HepG2 (cell line): ENCODE results near the gene AKAP8L. TPM values are rescaled to one million over a fixed set of nuclear protein-coding genes. Genes with fewer than 3 reads are reported as not detected.
A peak's percentile ranks its signal among the peaks of the same experiment; 100 is the strongest.

Experiments used
- ARHGAP35 ChIP-seq: sonication (generic); formaldehyde crosslinking; IDR thresholded peaks from 2 replicates; pipeline ENCODE4 v1.9.0; 2022; ENCODE audit warnings: mild to moderate bottlenecking, inconsistent platforms, moderate library complexity, missing genetic modification reagents, borderline replicate concordance
- ARNT ChIP-seq: fragments of 450-650 bp; IDR thresholded peaks from 2 replicates; pipeline ENCODE4 v1.6.1; 2017
- ATF1 ChIP-seq: IDR thresholded peaks from 2 replicates; pipeline ENCODE4 v1.6.1; 2016; ENCODE audit warnings: mild to moderate bottlenecking, control low read depth
- ATF7 ChIP-seq, 2 experiments: fragments of 450-650 bp in 1 of 2; sonication (generic) in 1 of 2; formaldehyde crosslinking in 1 of 2; IDR thresholded peaks; 2 replicates each; pipeline versions ENCODE4 v1.4.0 to v1.6.1; 2016 to 2020; ENCODE audit warnings: antibody characterized with exemption in 1 of 2, mild to moderate bottlenecking in 1 of 2, missing genetic modification reagents in 1 of 2
- CBFB ChIP-seq: sonication (generic); formaldehyde crosslinking; IDR thresholded peaks from 2 replicates; pipeline ENCODE4 v1.4.0; 2020; ENCODE audit warnings: missing genetic modification reagents
- NCOA5 ChIP-seq: sonication (generic); formaldehyde crosslinking; IDR thresholded peaks from 2 replicates; pipeline ENCODE4 v1.4.0; 2020; ENCODE audit warnings: missing genetic modification reagents
- PLSCR1 ChIP-seq: sonication (generic); formaldehyde crosslinking; IDR thresholded peaks from 2 replicates; pipeline ENCODE4 v1.5.0; 2020; ENCODE audit warnings: missing genetic modification reagents, mild to moderate bottlenecking, borderline replicate concordance
- PTBP1 ChIP-seq: fragments of 200-400 bp; formaldehyde crosslinking; IDR thresholded peaks from 2 replicates; pipeline ENCODE4 v1.6.1; 2018; ENCODE audit warnings: low read length, low read depth; ENCODE audit not compliant: poor library complexity, severe bottlenecking
- SKIL ChIP-seq: sonication (generic); formaldehyde crosslinking; IDR thresholded peaks from 2 replicates; pipeline ENCODE4 v1.8.0; 2022; ENCODE audit warnings: missing genetic modification reagents, mild to moderate bottlenecking, moderate library complexity, borderline replicate concordance
- SP2 ChIP-seq: sonication (generic); formaldehyde crosslinking; IDR thresholded peaks from 2 replicates; pipeline ENCODE4 v1.5.1; 2020; ENCODE audit warnings: mild to moderate bottlenecking, missing genetic modification reagents
- ZNF121 ChIP-seq: sonication (generic); formaldehyde crosslinking; IDR thresholded peaks from 2 replicates; pipeline ENCODE4 v1.5.0; 2020; ENCODE audit warnings: mild to moderate bottlenecking, missing genetic modification reagents
- ZNF276 ChIP-seq: sonication (generic); formaldehyde crosslinking; IDR thresholded peaks from 2 replicates; pipeline ENCODE4 v1.4.0; 2020; ENCODE audit warnings: mild to moderate bottlenecking, low read depth, missing genetic modification reagents
- ZNF740 ChIP-seq: sonication (generic); formaldehyde crosslinking; IDR thresholded peaks from 2 replicates; pipeline ENCODE4 v1.4.0; 2020; ENCODE audit warnings: missing genetic modification reagents
- ZNF841 ChIP-seq: sonication (generic); formaldehyde crosslinking; IDR thresholded peaks from 2 replicates; pipeline ENCODE4 v1.8.1; 2023; ENCODE audit warnings: missing genetic modification reagents, borderline replicate concordance
- ZSCAN30 ChIP-seq: sonication (generic); formaldehyde crosslinking; IDR thresholded peaks from 2 replicates; pipeline ENCODE4 v1.5.0; 2020; ENCODE audit warnings: mild to moderate bottlenecking, missing genetic modification reagents
- polyA plus RNA-seq, 8 experiments: library from polyadenylated mRNA; depleted of rRNA in 3 of 8; stranded (reverse) in 7 of 8; unstranded in 1 of 8; fragments of >200 nt; fragmentation: Illumina TruSeq in 4 of 8; extraction: Trizol in 4 of 8; gene quantifications; 2 replicates each; pipeline versions ENCODE4 v1.2.1 to v1.2.3, GENCODE V29; 2011 to 2016; ENCODE audit warnings: low read depth in 4 of 8, missing spikeins in 1 of 8, mixed read lengths in 1 of 8; ENCODE audit not compliant: insufficient read depth in 1 of 8
- total RNA-seq, 5 experiments: library from RNA; depleted of rRNA; stranded (reverse); fragments of >200 nt; fragmentation: Illumina TruSeq; extraction: Trizol; gene quantifications; 2 replicates each; pipeline ENCODE4 v1.2.3, GENCODE V29; 2016; ENCODE audit warnings: low read depth in 1 of 5
- TF ChIP-seq, protein P1 (sequence below): sonication (generic); formaldehyde crosslinking; IDR thresholded peaks from 2 replicates; pipeline ENCODE4 v1.4.0; 2020; ENCODE audit warnings: missing genetic modification reagents
- TF ChIP-seq, protein P2 (sequence below): sonication (generic); formaldehyde crosslinking; IDR thresholded peaks from 2 replicates; pipeline ENCODE4 v1.4.0; 2020; ENCODE audit warnings: mild to moderate bottlenecking, missing genetic modification reagents
- TF ChIP-seq, protein P3 (sequence below): sonication (generic); formaldehyde crosslinking; IDR thresholded peaks from 2 replicates; pipeline ENCODE4 v1.8.1; 2023; ENCODE audit warnings: missing genetic modification reagents, mild to moderate bottlenecking, borderline replicate concordance

The AKAP8L gene
- total and polyA plus RNA-seq, 2 of the 13 experiments (the other 11 are each of a cell fraction or from before 2014, with no cell fraction given): 48.2 to 49.6 TPM

- no peak for TF ChIP-seq PTBP1
- TF ChIP-seq ATF1 (CRISPR knock-in tag): no peak
- TF ChIP-seq, protein P1, sequence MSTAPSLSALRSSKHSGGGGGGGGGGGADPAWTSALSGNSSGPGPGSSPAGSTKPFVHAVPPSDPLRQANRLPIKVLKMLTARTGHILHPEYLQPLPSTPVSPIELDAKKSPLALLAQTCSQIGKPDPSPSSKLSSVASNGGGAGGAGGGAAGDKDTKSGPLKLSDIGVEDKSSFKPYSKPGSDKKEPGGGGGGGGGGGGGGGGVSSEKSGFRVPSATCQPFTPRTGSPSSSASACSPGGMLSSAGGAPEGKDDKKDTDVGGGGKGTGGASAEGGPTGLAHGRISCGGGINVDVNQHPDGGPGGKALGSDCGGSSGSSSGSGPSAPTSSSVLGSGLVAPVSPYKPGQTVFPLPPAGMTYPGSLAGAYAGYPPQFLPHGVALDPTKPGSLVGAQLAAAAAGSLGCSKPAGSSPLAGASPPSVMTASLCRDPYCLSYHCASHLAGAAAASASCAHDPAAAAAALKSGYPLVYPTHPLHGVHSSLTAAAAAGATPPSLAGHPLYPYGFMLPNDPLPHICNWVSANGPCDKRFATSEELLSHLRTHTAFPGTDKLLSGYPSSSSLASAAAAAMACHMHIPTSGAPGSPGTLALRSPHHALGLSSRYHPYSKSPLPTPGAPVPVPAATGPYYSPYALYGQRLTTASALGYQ (CRISPR knock-in tag): no peak
- no peak for TF ChIP-seq ZSCAN30 (CRISPR knock-in tag)
- no peak for TF ChIP-seq PLSCR1 (CRISPR knock-in tag)
- TF ChIP-seq, protein P2, sequence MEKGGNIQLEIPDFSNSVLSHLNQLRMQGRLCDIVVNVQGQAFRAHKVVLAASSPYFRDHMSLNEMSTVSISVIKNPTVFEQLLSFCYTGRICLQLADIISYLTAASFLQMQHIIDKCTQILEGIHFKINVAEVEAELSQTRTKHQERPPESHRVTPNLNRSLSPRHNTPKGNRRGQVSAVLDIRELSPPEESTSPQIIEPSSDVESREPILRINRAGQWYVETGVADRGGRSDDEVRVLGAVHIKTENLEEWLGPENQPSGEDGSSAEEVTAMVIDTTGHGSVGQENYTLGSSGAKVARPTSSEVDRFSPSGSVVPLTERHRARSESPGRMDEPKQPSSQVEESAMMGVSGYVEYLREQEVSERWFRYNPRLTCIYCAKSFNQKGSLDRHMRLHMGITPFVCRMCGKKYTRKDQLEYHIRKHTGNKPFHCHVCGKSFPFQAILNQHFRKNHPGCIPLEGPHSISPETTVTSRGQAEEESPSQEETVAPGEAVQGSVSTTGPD (CRISPR knock-in tag): no peak
- no peak for TF ChIP-seq ZNF740
- TF ChIP-seq SP2 (CRISPR knock-in tag): no peak
- no peak for TF ChIP-seq ATF7 (IDR thresholded peaks at IDR 0.05)
- no peak for TF ChIP-seq ATF7 (CRISPR knock-in tag; IDR thresholded peaks at IDR 0.05)
- TF ChIP-seq ZNF841 (CRISPR knock-in tag): no peak
- TF ChIP-seq, protein P3, sequence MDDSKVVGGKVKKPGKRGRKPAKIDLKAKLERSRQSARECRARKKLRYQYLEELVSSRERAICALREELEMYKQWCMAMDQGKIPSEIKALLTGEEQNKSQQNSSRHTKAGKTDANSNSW (CRISPR knock-in tag): peak; percentile 44; the same call in 1 of the 2 replicates
- no peak for TF ChIP-seq CBFB (CRISPR knock-in tag)
- TF ChIP-seq ZNF121 (CRISPR knock-in tag): no peak
- TF ChIP-seq SKIL (CRISPR knock-in tag): no peak
- TF ChIP-seq ARNT: no peak
- TF ChIP-seq NCOA5 (CRISPR knock-in tag): no peak
- no peak for TF ChIP-seq ZNF276
- no peak for TF ChIP-seq ARHGAP35
These were observed 87.1 kb downstream of the AKAP8L start (continued) for GRCh38 chr19:15331419-15332310.
